ENCODE data around the gene CCDC81.

GRCh38 chr11:86355256-86355655 is 19.4 kb upstream of the CCDC81 start:
- TF ChIP-seq YY1 (IDR thresholded peaks at IDR 0.05; ENCODE audit: borderline replicate concordance in 1 of 3, control insufficient read depth in 1 of 3, extremely low read depth in 1 of 3, insufficient read depth in 3 of 3, insufficient read length in 1 of 3, insufficient replicate concordance in 2 of 3, low read depth in 1 of 3, low read length in 2 of 3) (no peak), TAF1 (IDR thresholded peaks at IDR 0.05; ENCODE audit: control insufficient read depth, extremely low read depth, insufficient read depth, low read length, severe bottlenecking) (no peak), ZNF24 (IDR thresholded peaks at IDR 0.05) (no peak), ETV6 (IDR thresholded peaks at IDR 0.05; ENCODE audit: borderline replicate concordance in 1 of 2, low read depth in 2 of 2, low read length in 1 of 2) (no peak), ETV6 (CRISPR knock-in tag; IDR thresholded peaks at IDR 0.05; ENCODE audit: borderline replicate concordance) (no peak), SIN3A (IDR thresholded peaks at IDR 0.05; ENCODE audit: borderline replicate concordance in 2 of 2, control insufficient read depth in 1 of 2, low read depth in 2 of 2, low read length in 2 of 2) (no peak), ZNF12 (CRISPR knock-in tag; IDR thresholded peaks at IDR 0.05) (no peak), ZZZ3 (IDR thresholded peaks at IDR 0.05) (no peak), FOS (IDR thresholded peaks at IDR 0.05; ENCODE audit: extremely low read depth, insufficient read length) (no peak), ATF7 (IDR thresholded peaks at IDR 0.05) (no peak)
- TF ChIP-seq, protein P1, sequence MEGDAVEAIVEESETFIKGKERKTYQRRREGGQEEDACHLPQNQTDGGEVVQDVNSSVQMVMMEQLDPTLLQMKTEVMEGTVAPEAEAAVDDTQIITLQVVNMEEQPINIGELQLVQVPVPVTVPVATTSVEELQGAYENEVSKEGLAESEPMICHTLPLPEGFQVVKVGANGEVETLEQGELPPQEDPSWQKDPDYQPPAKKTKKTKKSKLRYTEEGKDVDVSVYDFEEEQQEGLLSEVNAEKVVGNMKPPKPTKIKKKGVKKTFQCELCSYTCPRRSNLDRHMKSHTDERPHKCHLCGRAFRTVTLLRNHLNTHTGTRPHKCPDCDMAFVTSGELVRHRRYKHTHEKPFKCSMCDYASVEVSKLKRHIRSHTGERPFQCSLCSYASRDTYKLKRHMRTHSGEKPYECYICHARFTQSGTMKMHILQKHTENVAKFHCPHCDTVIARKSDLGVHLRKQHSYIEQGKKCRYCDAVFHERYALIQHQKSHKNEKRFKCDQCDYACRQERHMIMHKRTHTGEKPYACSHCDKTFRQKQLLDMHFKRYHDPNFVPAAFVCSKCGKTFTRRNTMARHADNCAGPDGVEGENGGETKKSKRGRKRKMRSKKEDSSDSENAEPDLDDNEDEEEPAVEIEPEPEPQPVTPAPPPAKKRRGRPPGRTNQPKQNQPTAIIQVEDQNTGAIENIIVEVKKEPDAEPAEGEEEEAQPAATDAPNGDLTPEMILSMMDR (IDR thresholded peaks at IDR 0.05 in 2 of 3, conservative IDR thresholded peaks at IDR 0.05 in 1 of 3; ENCODE audit: insufficient read depth in 2 of 3, low read depth in 1 of 3, low read length in 3 of 3), result peak in 2 of 3 experiments; percentile 9 to 16; a peak in 1 of 6 replicates
